Adrenal gland (tissue), 12 donors: ENCODE measurements around the gene PTPRN2. TPM values are rescaled to one million over a fixed set of nuclear protein-coding genes. Genes with fewer than 3 reads are reported as not detected.

Experiments
- DNase-seq, 7 donors: peaks; one replicate each; pipeline ENCODE4 v3.0.0-alpha.2; 2019 to 2020
- H3K27ac ChIP-seq, 5 donors: fragments of 200-600 bp; sonication (generic) in 4 of 5; 1 replicate in 3 of 5; 2 replicates in 2 of 5; pipeline versions ENCODE4 v1.5.1 to v1.8.0; 2016 to 2020; ENCODE audit warnings: mild to moderate bottlenecking in 1 of 5
- H3K27me3 ChIP-seq: fragments of 200-600 bp; 2 replicates; pipeline ENCODE4 v1.8.0; 2021
- H3K36me3 ChIP-seq, 2 donors: fragments of 200-600 bp; replicated peaks in 1 of 2; 1 replicate in 1 of 2; 2 replicates in 1 of 2; pipeline versions ENCODE4 v1.5.1 to v1.8.0; 2018 to 2022
- H3K4me1 ChIP-seq, 2 donors: fragments of 200-600 bp; replicated peaks in 1 of 2; 1 replicate in 1 of 2; 2 replicates in 1 of 2; pipeline versions ENCODE4 v1.5.1 to v1.8.0; 2018 to 2021
- H3K4me3 ChIP-seq, 4 donors: fragments of 200-600 bp; sonication (generic) in 3 of 4; one replicate each; pipeline ENCODE4 v1.5.1; 2016 to 2018
- H3K9me3 ChIP-seq, 3 donors: fragments of 200-600 bp; sonication (generic) in 1 of 3; replicated peaks in 1 of 3; 1 replicate in 2 of 3; 2 replicates in 1 of 3; pipeline versions ENCODE4 v1.5.1 to v1.8.0; 2016 to 2021
- POLR2A ChIP-seq, 2 donors: fragments of 450-650 bp; IDR thresholded peaks; one replicate each; pipeline ENCODE4 v1.6.1; 2017; ENCODE audit warnings: antibody characterized with exemption in 2 of 2, mild to moderate bottlenecking in 2 of 2, moderate library complexity in 1 of 2
- WGBS, 4 donors: extraction: QIAGEN DNeasy Blood & Tissue Kit in 2 of 4; methylation state at CpG; one replicate each; pipeline versions ENCODE4 v1.1.5 to v1.1.7; 2013 to 2017; 5-methylcytosine and 5-hydroxymethylcytosine counted together
- intact Hi-C, 2 donors: fragments of 100-400 bp; cut with DNase I; formaldehyde crosslinking; loops; one replicate each; pipeline versions ENCODE4 v1.14.1 to v1.15.0; 2022 to 2023
- polyA plus RNA-seq, 3 donors: library from polyadenylated mRNA; stranded (reverse); fragments of 200-250 nt in 2 of 3; fragments of 350-450 nt in 1 of 3; fragmentation: Illumina TruSeq in 1 of 3; extraction: RNeasy Lipid Tissue Mini Kit (QIAGEN cat#74804) in 1 of 3; gene quantifications; one replicate each; pipeline ENCODE4 v1.2.3, GENCODE V29; 2013 to 2014
- total RNA-seq, 9 donors: library from RNA; depleted of rRNA in 4 of 9; stranded (reverse); fragments of >200 nt in 4 of 9; fragments of 120-200 nt in 1 of 9; fragmentation: NEBNext Ultra II Directional in 1 of 9; extraction: Animal tissue kit (Norgen Biotek cat#: 25700) in 1 of 9; gene quantifications; one replicate each; pipeline versions ENCODE4 v1.1.0 to v1.2.4, GENCODE V29; 2013 to 2023
- TF ChIP-seq, protein P1 (sequence below), 6 experiments: fragments of 450-650 bp in 4 of 6; fragments of 200-600 bp in 2 of 6; sonication (generic) in 1 of 6; IDR thresholded peaks; 1 replicate in 5 of 6; 2 replicates in 1 of 6; pipeline versions ENCODE4 v1.5.1 to v1.8.0; 2016 to 2021; ENCODE audit warnings: antibody characterized with exemption in 6 of 6, mild to moderate bottlenecking in 2 of 6, moderate library complexity in 1 of 6
- donor health status: healthy with polysubstance abuse.
- donor health status: Bipolar disorder and iron deficiency.
- donor health status: DM: yes; HTN: yes; CAD: no.
- donor health status: DM: no; HTN: no; CAD: no.
- donor health status: DM: no; HTN: no; CAD: no.
- donor health status: DM: yes; HTN: yes; CAD: no.

PTPRN2 gene
- total and polyA plus RNA-seq, 12 donors: 2.2 to 16.2 (median 3.4) TPM

DNA sequence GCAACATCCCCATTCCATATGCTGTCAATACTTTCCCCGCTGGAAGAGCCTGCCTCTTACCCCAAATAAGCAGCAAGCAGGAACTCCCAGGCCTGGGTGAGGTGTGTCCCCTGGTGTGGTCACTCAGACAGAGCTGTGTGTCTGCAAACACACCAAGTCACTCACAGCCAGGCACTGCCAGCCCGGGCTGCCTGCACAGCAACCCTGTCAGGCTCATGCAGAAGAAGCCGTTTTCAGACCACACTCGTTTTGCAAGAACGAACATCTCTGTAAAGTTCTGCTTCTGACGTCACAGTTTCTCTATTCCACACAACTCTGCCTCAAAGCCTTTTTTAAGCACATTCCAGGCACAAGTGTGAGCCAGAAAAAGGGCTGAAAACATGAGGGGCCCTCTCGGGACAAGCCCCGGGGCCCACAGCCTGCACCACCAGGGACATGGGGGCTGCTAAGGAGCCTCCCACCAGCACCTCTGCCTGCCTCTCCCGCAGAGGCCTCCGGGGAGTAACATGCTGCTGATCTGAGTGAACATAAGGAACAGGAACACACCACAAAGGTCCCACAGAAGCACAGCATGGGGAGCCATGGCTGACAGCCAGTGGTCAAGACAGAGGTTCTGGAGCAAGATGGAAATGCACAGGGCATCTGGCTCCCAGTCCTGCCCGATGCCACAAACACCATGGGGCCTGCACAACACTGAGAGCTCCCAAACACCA, 11.4 kb downstream of the PTPRN2 start:
- Histone ChIP-seq H3K27ac (no peak overlapping the region), H3K36me3 (no peaks in the 10 kb centered on the region), H3K27me3 (peaks cover 4% of the 10 kb centered on the region), H3K4me1 (no peaks in the 10 kb centered on the region), H3K4me3 (no peak overlapping the region), H3K9me3 (peaks cover 0 to 6% (median 0%) of the 10 kb centered on the region in 3 donors)
- TF ChIP-seq, protein P1, sequence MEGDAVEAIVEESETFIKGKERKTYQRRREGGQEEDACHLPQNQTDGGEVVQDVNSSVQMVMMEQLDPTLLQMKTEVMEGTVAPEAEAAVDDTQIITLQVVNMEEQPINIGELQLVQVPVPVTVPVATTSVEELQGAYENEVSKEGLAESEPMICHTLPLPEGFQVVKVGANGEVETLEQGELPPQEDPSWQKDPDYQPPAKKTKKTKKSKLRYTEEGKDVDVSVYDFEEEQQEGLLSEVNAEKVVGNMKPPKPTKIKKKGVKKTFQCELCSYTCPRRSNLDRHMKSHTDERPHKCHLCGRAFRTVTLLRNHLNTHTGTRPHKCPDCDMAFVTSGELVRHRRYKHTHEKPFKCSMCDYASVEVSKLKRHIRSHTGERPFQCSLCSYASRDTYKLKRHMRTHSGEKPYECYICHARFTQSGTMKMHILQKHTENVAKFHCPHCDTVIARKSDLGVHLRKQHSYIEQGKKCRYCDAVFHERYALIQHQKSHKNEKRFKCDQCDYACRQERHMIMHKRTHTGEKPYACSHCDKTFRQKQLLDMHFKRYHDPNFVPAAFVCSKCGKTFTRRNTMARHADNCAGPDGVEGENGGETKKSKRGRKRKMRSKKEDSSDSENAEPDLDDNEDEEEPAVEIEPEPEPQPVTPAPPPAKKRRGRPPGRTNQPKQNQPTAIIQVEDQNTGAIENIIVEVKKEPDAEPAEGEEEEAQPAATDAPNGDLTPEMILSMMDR (IDR thresholded peaks at IDR 0.05): no peak
- TF ChIP-seq POLR2A (IDR thresholded peaks at IDR 0.05): no peak
- 78 to 87% (median 80%) methylated on average over 10 to 11 of the region's 11 CpGs for WGBS, 4 donors
- no peak for DNase-seq
- intact Hi-C loops: no loop called here

DNA sequence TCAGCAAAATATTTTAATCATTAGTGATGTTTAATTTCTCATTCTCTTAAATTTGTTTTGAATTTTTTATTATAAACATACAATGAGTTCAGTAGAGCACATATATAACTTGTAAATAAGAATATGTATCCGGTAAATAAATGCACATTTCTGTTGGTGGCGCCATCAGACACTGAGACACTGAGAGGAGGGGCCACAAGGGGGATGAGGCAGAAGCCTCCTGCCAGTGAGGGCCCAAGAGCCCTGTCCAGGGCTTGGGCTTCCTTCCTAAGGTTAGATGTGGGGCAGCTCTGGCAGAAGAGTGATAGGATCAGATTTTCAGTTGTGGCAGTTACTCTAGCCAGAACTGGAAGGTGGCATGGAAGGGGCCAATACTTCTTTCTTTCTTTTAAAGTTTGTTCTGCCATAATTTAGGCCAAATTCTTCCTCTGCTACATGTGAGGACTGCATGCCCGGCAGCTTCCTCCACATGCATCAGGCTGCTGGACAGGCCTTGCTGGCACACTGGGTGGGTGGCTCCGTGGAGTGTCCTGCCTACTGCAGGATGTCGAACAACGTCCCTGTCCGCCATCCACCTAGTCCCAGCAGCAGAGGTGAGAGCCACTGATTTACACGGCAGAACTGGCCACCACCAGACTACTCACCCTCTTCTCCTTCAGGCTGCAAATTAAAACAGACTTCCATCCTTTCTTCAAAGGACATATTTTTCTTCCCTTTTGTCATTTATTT, 13.2 kb downstream of the PTPRN2 start:
- no peak overlapping the region for H3K27ac ChIP-seq
- intact Hi-C loops: no loop called here
- no peak for DNase-seq
- H3K27me3 ChIP-seq: peaks cover 8% of the 10 kb centered on the region
- no peaks in the 10 kb centered on the region for H3K36me3 ChIP-seq
- no peaks in the 10 kb centered on the region for H3K4me1 ChIP-seq
- no peaks in the 10 kb centered on the region for H3K9me3 ChIP-seq
- no peak for TF ChIP-seq POLR2A (IDR thresholded peaks at IDR 0.05)
- TF ChIP-seq, protein P1 (IDR thresholded peaks at IDR 0.05): no peak
- no peak overlapping the region for H3K4me3 ChIP-seq
- WGBS, 4 donors: 84 to 92% (median 89%) methylated on average over 8 of the region's 8 CpGs

DNA sequence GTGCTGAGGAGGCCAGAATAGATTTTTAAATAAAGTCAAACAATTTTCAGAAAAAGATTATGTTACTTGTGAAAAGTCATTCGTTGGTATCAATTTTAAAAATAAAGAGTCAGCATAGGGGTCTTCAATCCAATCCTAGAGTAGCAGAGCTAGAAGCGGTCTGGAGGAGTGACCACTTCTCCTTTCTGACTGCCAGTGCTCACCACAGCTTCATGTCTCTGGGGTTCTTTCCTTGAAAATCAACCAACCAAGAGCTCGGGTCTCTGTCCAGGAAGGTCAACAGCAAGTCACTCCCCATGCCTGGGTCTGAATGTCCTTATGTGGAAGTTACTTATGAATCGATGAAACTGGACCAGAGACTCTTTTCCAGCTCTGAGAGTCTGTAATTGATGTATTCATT, 14.3 kb downstream of the PTPRN2 start:
- 55 to 65% (median 63%) methylated on average over 4 of the region's 4 CpGs for whole genome bisulfite sequencing, 4 donors
- H3K36me3 ChIP-seq: no peaks in the 10 kb centered on the region
- H3K4me3 ChIP-seq: no peak overlapping the region
- no peaks in the 10 kb centered on the region for H3K4me1 ChIP-seq
- intact Hi-C loops: no loop called here
- TF ChIP-seq, protein P1 (IDR thresholded peaks at IDR 0.05): no peak
- peaks cover 15% of the 10 kb centered on the region for H3K27me3 ChIP-seq
- DNase-seq: no peak
- H3K27ac ChIP-seq: no peak overlapping the region
- no peaks in the 10 kb centered on the region for H3K9me3 ChIP-seq

DNA sequence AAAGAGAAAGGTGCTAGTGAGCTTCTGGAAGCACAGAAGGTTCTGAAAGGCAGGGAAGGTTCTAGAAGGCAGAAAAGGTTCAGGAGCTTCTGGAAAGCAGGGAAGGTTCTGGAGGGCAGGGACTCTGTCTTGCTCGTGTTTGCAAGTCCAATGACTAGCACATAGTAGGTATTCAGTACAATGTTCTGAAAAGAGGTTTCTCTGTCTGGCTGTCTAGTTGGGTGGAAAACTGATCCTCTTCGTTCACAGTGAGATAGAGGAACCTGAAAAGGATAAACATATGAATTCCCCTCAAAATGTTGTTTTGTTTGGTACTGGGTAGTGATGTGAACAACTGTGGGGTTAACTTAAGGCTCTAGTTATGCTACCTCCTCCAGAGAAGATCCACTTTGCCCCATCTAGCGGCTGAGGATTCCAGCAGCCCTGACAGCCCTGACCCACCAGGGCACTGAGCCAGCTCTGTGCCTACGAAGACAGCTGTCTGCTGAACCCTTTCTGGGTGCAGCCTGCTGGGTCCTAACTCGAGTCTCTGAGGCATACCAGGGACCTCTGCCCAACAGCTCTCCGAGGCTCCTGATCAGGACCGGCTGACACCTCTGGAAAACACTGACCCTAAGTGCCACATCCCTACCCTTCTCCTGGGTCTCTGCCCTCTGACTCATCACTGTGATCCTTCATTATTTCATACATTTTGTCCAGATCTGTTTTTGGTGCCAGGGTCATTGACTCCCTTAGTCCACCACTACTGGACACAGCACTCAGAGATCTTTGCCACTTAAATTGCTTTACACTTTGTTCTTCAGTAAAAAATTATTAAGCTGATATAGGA, 15.4 kb downstream of the PTPRN2 start:
- Histone ChIP-seq H3K27ac (no peak overlapping the region), H3K4me3 (no peak overlapping the region), H3K9me3 (no peaks in the 10 kb centered on the region), H3K36me3 (no peaks in the 10 kb centered on the region), H3K27me3 (peaks cover 15% of the 10 kb centered on the region), H3K4me1 (no peaks in the 10 kb centered on the region)
- WGBS, 4 donors: 33 to 42% (median 37%) methylated on average over 6 to 7 of the region's 7 CpGs
- TF ChIP-seq, protein P1 (IDR thresholded peaks at IDR 0.05): peak in 2 of 6 experiments; percentile 17 to 18
- TF ChIP-seq POLR2A (IDR thresholded peaks at IDR 0.05): no peak
- DNase-seq: peak in 6 of 7 donors; percentile 26 to 78 (median 37)
- intact Hi-C loops: no loop called here
